GM19324 (cell line): ENCODE measurements around the gene RANGRF.
"Not testable (repeated sequence)": the region's sequence is repeated elsewhere in the genome, so short reads cannot be mapped to it uniquely, and the experiment has no call there.

ENCODE experiments used
- ATAC-seq: cut with Tn5 transposase; IDR thresholded peaks from one replicate; pipeline ENCODE4 v1.9.1; 2021; ENCODE audit warnings: mild to moderate bottlenecking, moderate library complexity; ENCODE audit not compliant: unreplicated experiment, low FRiP score

The RANGRF gene

GRCh38 chr17:8288336-8289102 lies at the start of gene RANGRF:
Gene RANGRF, plus strand, starts transcription at chr17:8288670. Its CDS starts 119 bp downstream, at chr17:8288789.
- peak; percentile 82 for ATAC-seq

- ATAC-seq = no peak
These were observed 44.6 kb upstream of the RANGRF start for GRCh38 chr17:8243827-8244226.

GRCh38 chr17:8244768-8245167 lies 43.7 kb upstream of the RANGRF start:
- ATAC-seq = no peak

- peak; percentile 65 for ATAC-seq
These were observed 39.5 kb upstream of the RANGRF start, which contains the start of gene PFAS for GRCh38 chr17:8248751-8249607. Gene PFAS, plus strand, starts transcription at chr17:8249289. Its CDS starts 4,649 bp downstream, at chr17:8253938.

GRCh38 chr17:8249621-8250500 lies 38.6 kb upstream of the RANGRF start:
- ATAC-seq = no peak

- not testable (repeated sequence) for ATAC-seq
These were observed 37.1 kb upstream of the RANGRF start for GRCh38 chr17:8251411-8251810.

- no peak for ATAC-seq
These were observed 34.7 kb upstream of the RANGRF start for GRCh38 chr17:8253801-8254200.

- ATAC-seq = no peak
These were observed 33.6 kb upstream of the RANGRF start for GRCh38 chr17:8254881-8255280.

- ATAC-seq = no peak
These were observed 33.0 kb upstream of the RANGRF start for GRCh38 chr17:8255499-8255898.

GRCh38 chr17:8256291-8256690 lies 32.2 kb upstream of the RANGRF start:
- ATAC-seq = no peak

- ATAC-seq = no peak
These were observed 31.8 kb upstream of the RANGRF start for GRCh38 chr17:8256691-8257090.

- ATAC-seq = no peak
These were observed 30.7 kb upstream of the RANGRF start for GRCh38 chr17:8257801-8258200.

GRCh38 chr17:8264320-8264719 lies 24.1 kb upstream of the RANGRF start:
- ATAC-seq = no peak

GRCh38 chr17:8264836-8265542 lies 23.5 kb upstream of the RANGRF start:
- ATAC-seq = no peak

GRCh38 chr17:8266648-8267479 lies 21.6 kb upstream of the RANGRF start:
- no peak for ATAC-seq

GRCh38 chr17:8267480-8268147 lies 20.9 kb upstream of the RANGRF start:
- ATAC-seq = no peak

- ATAC-seq = no peak
These were observed 19.7 kb upstream of the RANGRF start for GRCh38 chr17:8268550-8269298.

- no peak for ATAC-seq
These were observed 16.0 kb upstream of the RANGRF start for GRCh38 chr17:8272421-8272820.
